ENCODE measurements around the gene ZYG11A.

DNA sequence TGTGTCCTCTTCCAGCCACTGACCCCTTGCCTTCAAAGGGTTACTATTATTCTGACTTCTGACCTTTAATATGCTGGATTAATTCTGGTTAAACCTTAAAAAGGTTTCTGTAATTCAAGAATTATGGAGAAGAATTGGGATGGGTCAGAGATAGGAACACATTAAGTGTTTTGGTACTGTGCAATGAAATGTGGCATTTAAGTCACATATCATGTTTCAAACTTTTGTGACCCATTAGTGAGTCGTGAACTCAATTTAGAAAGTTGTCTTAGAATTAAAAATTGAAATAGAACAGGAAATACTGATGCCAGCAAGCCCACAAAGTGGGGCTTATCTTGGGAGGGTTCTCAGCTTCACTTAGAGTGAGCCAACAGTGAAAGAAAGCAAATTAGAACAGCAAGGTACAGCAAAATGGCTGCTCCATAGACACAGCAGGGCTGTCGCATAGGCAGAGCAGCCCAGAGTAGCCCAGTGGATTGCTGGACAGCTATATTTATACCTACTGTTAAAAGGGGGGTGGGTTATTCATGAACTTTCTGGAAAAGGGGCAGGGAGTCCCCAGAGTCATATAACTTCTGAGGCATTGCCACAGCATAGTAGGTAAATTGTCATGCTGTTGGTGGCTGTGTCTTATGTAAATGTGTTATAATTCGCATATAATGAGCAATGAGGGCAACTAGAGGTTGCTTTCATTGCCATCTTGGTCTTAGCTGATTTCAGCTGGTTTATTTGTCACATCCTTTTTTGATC lies 95.0 kb downstream of the ZYG11A start:
- TF ChIP-seq, protein P1, sequence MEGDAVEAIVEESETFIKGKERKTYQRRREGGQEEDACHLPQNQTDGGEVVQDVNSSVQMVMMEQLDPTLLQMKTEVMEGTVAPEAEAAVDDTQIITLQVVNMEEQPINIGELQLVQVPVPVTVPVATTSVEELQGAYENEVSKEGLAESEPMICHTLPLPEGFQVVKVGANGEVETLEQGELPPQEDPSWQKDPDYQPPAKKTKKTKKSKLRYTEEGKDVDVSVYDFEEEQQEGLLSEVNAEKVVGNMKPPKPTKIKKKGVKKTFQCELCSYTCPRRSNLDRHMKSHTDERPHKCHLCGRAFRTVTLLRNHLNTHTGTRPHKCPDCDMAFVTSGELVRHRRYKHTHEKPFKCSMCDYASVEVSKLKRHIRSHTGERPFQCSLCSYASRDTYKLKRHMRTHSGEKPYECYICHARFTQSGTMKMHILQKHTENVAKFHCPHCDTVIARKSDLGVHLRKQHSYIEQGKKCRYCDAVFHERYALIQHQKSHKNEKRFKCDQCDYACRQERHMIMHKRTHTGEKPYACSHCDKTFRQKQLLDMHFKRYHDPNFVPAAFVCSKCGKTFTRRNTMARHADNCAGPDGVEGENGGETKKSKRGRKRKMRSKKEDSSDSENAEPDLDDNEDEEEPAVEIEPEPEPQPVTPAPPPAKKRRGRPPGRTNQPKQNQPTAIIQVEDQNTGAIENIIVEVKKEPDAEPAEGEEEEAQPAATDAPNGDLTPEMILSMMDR (IDR thresholded peaks at IDR 0.05 in 4 of 5, conservative IDR thresholded peaks at IDR 0.05 in 1 of 5), result no peak
- TF ChIP-seq POLR2A (IDR thresholded peaks at IDR 0.05), result no peak
